Erythroblast (primary cell): Measurements from ENCODE around the gene PPP3CA.

Experiments used
- GATA1 ChIP-seq: IDR thresholded peaks from 2 replicates; pipeline ENCODE4 v1.6.1; 2011; ENCODE audit warnings: low read depth, mild to moderate bottlenecking, control low read depth, low read length, moderate library complexity
- POLR2A ChIP-seq: IDR thresholded peaks from 2 replicates; pipeline ENCODE4 v1.6.1; 2011; ENCODE audit warnings: mild to moderate bottlenecking, low read length

GRCh38 chr4:101142259-101142658, 205.1 kb downstream of the PPP3CA start:
- TF ChIP-seq POLR2A: no peak
- TF ChIP-seq GATA1: no peak
